GM21786 (cell line): ENCODE data around the gene CMC2.

Experiments
- ATAC-seq: cut with Tn5 transposase; IDR thresholded peaks from one replicate; pipeline ENCODE4 v1.9.1; 2021; ENCODE audit not compliant: unreplicated experiment

CMC2 gene

GRCh38 chr16:81006813-81007695 lies at the start of gene CMC2, which contains the start of gene CENPN:
CMC2 (minus strand) TSS chr16:81006885; CDS start chr16:80997394, 9,491 bp downstream.
CENPN (plus strand) TSS chr16:81007214; CDS start chr16:81011940, 4,726 bp downstream.
- ATAC-seq, result peak; percentile 82

DNA sequence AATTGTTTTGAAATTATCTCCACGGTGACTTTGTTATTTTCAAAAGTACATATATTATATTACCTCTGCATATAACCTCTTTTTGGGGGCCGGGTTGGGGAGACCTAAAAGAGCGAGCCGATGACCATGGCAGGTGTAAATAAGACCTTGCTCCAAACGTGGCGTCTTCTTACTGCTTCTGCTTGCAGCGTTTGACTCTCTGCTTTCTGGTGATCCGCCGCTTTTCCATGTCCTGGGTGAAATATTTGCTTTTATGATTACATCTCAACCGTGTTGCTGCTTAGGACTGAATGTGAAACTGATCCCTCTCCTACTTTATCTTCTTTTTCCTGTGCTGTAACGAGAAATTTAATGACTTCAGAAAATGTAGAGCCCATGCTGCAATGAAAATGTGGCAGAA lies 47.1 kb upstream of the CMC2 start:
- no peak for ATAC-seq

DNA sequence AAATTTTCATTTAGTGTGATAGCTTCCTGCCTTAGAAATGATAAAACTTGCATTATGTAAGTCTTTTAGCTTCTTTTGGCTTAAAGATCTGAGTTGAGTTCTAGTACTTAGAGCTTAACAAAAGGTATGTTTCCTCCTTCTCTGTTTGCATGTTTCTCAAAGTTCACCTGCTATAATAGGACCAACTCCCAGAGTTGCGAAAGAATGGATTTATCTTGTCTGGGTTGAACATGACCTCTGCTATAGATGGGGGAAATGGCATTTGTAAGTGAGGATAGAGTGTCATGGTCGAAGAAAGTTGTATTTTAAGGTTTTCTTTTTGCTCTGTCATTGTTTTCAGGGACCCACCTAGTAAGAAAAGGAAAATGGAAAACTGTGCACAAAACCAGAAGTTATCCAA lies 36.1 kb upstream of the CMC2 start:
- ATAC-seq, result no peak

- no peak for ATAC-seq
Measured at GRCh38 chr16:81041696-81042095, 35.0 kb upstream of the CMC2 start.

GRCh38 chr16:81040842-81041241 lies 34.2 kb upstream of the CMC2 start:
- ATAC-seq, result no peak

GRCh38 chr16:81040131-81040530 lies 33.4 kb upstream of the CMC2 start:
- ATAC-seq, result no peak

DNA sequence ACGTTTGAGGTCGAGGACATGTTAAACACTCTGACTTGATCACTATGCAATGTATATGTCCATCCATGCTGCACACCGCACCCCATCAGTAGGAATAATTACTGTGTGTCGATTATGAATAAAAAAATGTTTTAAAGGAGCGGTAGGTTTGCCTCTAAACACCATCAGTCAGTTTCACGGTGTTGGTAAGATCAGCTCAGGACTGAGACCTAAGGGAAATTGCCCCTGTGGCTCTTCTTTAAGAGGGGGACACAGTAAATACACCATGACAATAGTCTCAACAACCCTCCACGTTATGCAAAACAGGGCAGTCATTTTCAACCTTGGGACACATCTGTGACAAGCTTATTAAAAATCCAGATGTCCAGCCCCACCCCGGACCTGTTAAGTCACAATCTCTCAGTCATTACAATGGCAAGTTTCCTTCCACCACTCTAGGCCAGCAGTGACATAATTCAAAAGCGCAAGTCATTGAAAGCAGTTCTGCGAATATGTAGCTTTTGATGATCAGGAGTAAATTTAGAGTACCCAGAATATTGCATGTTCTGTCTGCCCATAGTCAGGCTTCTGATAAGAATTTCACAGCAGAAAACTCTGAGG lies 30.2 kb upstream of the CMC2 start:
- no peak for ATAC-seq

GRCh38 chr16:81035975-81036750 lies 29.5 kb upstream of the CMC2 start:
- ATAC-seq, result peak; percentile 51

- peak; percentile 84 for ATAC-seq
Measured at GRCh38 chr16:81035398-81035974, 28.8 kb upstream of the CMC2 start, which contains the start of gene ATMIN. ATMIN (plus strand) TSS chr16:81035842; CDS start chr16:81035871, 29 bp downstream.

GRCh38 chr16:81029930-81030604 lies 23.4 kb upstream of the CMC2 start:
- ATAC-seq, result no peak

DNA sequence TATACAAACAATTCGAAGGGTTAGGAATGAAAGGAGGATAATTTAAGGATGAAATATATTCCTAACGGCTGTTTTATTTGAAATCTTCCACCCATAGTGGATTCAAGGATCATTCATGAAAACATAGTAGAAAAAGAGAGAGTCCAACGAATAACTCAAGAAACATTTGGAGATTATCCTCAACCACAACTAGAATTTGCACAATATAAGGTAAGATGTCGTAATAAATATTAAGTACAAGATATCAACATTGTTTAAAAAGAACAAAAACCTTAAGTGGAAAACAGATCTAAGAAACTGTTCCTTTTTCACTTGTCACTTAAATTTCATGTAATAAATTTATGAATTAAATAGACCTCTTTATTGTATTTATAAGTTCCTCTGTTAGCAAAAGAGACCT lies 19.7 kb upstream of the CMC2 start:
- no peak for ATAC-seq

- ATAC-seq, result no peak
Measured at GRCh38 chr16:81018496-81018895, 11.8 kb upstream of the CMC2 start.

- no peak for ATAC-seq
Measured at GRCh38 chr16:81014672-81015071, 8.0 kb upstream of the CMC2 start.

DNA sequence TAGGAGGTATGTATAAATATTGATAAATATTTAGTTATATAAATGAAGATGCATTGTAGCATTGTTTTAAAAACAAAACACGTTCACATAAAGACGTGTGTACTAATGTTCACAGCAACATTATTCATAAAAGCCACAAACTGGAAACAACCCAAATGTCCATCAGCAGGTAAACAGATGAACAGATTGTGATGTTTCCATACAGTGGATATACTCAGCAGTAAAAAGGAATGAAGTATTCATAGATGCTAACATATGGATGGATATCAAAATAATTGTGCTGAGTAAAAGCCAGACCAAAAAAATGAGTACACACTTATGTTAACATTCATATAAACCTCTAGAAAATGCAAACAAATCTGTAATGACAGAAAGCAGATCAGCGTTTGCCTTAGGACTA lies 6.3 kb upstream of the CMC2 start:
- no peak for ATAC-seq

- ATAC-seq, result no peak
Measured at GRCh38 chr16:81008505-81008789, 1.8 kb upstream of the CMC2 start.

GRCh38 chr16:81006211-81006812 lies 373 bp downstream of the CMC2 start:
- ATAC-seq, result peak; percentile 23

DNA sequence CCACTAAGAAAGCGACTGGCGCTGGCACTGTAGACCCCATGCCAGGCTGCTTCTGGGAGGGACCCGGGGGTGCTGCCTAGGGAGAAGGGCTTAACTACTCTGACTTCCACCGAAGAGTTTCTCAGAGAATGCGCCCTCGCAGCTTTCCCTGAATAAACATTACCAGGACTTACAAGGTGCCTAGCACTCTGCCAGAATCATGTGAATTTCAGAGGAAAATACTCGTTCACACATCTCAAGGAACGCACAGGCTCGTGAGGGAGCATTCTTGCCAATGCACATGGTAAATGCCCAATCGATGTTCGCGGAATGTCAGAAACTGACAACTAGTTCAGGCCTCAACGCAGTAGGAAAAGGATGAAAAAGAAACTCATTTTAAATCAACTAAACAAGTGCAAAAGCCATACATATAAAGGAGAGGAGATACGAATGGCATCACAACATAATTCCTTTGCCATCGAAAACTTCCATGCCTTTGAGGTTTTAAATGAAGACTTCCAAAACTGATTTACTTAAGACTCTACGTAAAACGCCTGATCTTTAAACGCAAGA lies 999 bp downstream of the CMC2 start:
- no peak for ATAC-seq

DNA sequence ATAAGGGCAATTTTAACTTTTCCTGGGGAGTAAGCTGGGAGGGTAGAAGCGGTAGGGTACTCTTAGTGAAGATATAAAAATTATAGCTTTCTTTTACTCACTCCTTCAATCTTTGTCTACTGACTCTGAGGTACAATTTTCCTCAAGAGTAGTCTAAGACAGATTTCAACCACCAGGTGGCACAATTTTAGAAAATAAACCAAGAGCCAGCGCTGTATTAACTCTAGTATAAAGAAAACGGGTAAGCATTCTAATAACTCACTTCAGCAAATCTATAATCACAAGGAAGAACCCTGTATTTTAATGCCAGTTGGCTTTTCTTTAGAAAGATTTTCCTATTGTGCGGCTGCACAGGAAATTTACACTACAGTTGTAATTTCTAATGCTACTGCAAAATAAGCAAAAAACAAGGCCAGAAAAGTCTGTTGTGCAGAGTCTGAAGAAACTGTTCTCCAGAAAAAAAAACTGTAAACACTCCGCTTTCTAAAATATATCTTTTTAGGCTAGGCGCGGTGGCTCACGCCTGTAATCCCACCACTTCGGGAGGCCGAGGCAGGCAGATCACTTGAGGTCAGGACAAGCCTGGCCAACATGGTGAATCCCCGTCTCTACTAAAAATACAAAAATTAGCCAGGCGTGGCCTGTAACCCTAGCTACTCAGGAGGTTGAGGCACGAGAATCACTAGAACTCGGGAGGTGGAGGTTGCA lies 1.9 kb downstream of the CMC2 start:
- ATAC-seq, result no peak
